Kidney (tissue), 14 donors: ENCODE data around the gene KIF12. TPM values are rescaled to one million over a fixed set of nuclear protein-coding genes. Genes with fewer than 3 reads are reported as not detected.

Experiments
- DNase-seq, 5 donors: peaks; one replicate each; pipeline ENCODE4 v3.0.0-alpha.2; 2013 to 2020
- FAIRE-seq: peaks from 2 replicates; lab custom pipeline; 2012; peaks lifted over from hg19 to GRCh38; lab: Jason Lieb, UNC
- H3K27ac ChIP-seq, 2 donors: one replicate each; pipeline ENCODE4 v1.7.0; 2013; ENCODE audit warnings: low read depth in 2 of 2, low read length in 2 of 2, inconsistent platforms in 1 of 2
- H3K27me3 ChIP-seq: one replicate; pipeline ENCODE4 v1.7.1; 2013; ENCODE audit warnings: low read length, inconsistent platforms; ENCODE audit not compliant: control insufficient read depth, insufficient read depth
- H3K36me3 ChIP-seq, 3 donors: one replicate each; pipeline versions ENCODE4 v1.7.0 to v1.7.1; 2013; ENCODE audit warnings: low read length in 3 of 3, control low read depth in 1 of 3, inconsistent platforms in 1 of 3; ENCODE audit not compliant: insufficient read depth in 3 of 3, control insufficient read depth in 2 of 3
- H3K4me1 ChIP-seq, 3 donors: one replicate each; pipeline versions ENCODE4 v1.7.0 to v1.7.1; 2013; ENCODE audit warnings: low read length in 3 of 3, inconsistent platforms in 1 of 3, low read depth in 1 of 3; ENCODE audit not compliant: control insufficient read depth in 2 of 3, insufficient read depth in 2 of 3
- H3K4me3 ChIP-seq, 3 donors: one replicate each; pipeline versions ENCODE4 v1.7.0 to v1.8.1; 2013; ENCODE audit warnings: low read length in 3 of 3, control low read depth in 1 of 3, inconsistent platforms in 1 of 3
- H3K9ac ChIP-seq, 3 donors: one replicate each; pipeline versions ENCODE4 v1.7.0 to v1.7.1; 2013; ENCODE audit warnings: low read length in 3 of 3, control low read depth in 1 of 3, inconsistent platforms in 1 of 3
- H3K9me3 ChIP-seq, 3 donors: one replicate each; pipeline versions ENCODE4 v1.7.0 to v1.7.1; 2013; ENCODE audit warnings: low read length in 3 of 3, control low read depth in 1 of 3, inconsistent platforms in 1 of 3; ENCODE audit not compliant: control insufficient read depth in 2 of 3, insufficient read depth in 1 of 3
- intact Hi-C: fragments of 100-400 bp; cut with DNase I; formaldehyde crosslinking; loops from one replicate; pipeline ENCODE4 v1.11.1; 2022
- polyA plus RNA-seq: library from polyadenylated mRNA; stranded (reverse); fragments of 350-450 nt; fragmentation: Illumina TruSeq; extraction: RNeasy Lipid Tissue Mini Kit (QIAGEN cat#74804); gene quantifications from one replicate; pipeline ENCODE4 v1.2.3, GENCODE V29; 2014; ENCODE audit warnings: low read depth, low replicate concordance; ENCODE audit not compliant: insufficient read depth
- total RNA-seq: library from RNA; stranded (reverse); fragmentation: NEBNext Ultra II Directional; extraction: Animal tissue kit (Norgen Biotek cat#: 25700); gene quantifications from one replicate; pipeline ENCODE4 v1.2.1, GENCODE V29; 2021
- TF ChIP-seq, protein P1 (sequence below): IDR thresholded peaks from 3 replicates; pipeline ENCODE4 v1.5.1; 2012; ENCODE audit warnings: mild to moderate bottlenecking, moderate library complexity, borderline replicate concordance; ENCODE audit not compliant: insufficient read depth; ENCODE audit errors: extremely low read depth
- donor health status: control.
- donor health status: control.
- donor health status: control.
- donor health status: control.
- donor health status: control.
- donor health status: DM: yes; HTN: yes; CAD: no.
- donor health status: Normal renal cell carcinoma (clear cell type).

Gene KIF12
- total and polyA plus RNA-seq, 2 donors from 2014 or later, result 155 to 202 TPM

DNA sequence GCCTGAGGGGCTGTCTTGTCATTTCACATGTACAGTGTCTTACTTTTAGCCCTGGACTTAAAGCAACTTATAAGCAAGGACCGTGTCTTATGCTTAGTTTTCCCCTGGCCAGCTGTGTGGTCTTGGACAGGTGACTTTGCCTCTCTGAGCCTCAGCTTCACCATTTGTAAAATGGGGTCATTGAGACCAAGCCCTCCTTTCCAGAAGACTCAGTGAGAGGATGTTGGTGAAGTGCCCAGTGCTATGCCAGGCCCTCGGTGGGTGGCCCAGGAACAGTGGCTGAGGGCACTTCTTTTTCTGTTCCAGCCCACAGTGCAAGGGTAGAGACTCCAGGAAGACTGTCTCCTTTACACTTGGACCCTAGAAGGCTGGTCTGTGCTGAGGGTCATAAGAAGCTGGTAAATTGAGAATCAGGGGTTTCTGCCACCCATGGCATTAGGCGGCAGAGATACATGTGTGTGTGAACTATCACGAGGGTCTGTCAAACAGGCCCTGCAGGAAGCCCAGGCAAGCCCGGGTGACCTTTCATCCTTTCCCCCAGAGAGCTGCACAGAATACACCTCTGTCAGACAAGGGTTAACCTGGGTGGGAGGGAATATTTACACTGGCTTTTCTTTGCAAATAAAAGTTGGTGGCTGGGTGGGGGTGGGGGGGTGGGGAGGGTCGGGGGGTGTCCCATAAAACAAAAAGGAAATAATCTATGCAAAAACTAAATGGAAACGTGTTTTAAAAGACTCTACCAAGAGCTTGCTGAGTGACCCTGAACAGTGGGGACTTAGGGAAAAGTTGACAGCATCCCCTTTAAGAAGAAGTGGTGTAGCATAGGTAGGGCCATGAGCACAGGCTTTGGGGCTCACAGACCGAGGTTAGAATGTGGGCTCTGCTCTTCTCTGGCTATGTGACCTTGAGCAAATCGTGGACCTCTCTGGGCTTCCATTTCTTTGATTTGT lies 20.4 kb upstream of the KIF12 start:
- Histone ChIP-seq H3K4me1 (peaks cover 0 to 2% (median 0%) of the 10 kb centered on the region in 3 donors), H3K4me3 (no peak overlapping the region), H3K27ac (no peak overlapping the region), H3K27me3 (no peaks in the 10 kb centered on the region), H3K9ac (no peak overlapping the region), H3K9me3 (no peaks in the 10 kb centered on the region), H3K36me3 (no peaks in the 10 kb centered on the region)
- FAIRE-seq (no peak), DNase-seq (peak in 2 of 5 donors; percentile 23 to 27)
- TF ChIP-seq, protein P1, sequence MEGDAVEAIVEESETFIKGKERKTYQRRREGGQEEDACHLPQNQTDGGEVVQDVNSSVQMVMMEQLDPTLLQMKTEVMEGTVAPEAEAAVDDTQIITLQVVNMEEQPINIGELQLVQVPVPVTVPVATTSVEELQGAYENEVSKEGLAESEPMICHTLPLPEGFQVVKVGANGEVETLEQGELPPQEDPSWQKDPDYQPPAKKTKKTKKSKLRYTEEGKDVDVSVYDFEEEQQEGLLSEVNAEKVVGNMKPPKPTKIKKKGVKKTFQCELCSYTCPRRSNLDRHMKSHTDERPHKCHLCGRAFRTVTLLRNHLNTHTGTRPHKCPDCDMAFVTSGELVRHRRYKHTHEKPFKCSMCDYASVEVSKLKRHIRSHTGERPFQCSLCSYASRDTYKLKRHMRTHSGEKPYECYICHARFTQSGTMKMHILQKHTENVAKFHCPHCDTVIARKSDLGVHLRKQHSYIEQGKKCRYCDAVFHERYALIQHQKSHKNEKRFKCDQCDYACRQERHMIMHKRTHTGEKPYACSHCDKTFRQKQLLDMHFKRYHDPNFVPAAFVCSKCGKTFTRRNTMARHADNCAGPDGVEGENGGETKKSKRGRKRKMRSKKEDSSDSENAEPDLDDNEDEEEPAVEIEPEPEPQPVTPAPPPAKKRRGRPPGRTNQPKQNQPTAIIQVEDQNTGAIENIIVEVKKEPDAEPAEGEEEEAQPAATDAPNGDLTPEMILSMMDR, result no peak
- intact Hi-C loops, result no loop called here

DNA sequence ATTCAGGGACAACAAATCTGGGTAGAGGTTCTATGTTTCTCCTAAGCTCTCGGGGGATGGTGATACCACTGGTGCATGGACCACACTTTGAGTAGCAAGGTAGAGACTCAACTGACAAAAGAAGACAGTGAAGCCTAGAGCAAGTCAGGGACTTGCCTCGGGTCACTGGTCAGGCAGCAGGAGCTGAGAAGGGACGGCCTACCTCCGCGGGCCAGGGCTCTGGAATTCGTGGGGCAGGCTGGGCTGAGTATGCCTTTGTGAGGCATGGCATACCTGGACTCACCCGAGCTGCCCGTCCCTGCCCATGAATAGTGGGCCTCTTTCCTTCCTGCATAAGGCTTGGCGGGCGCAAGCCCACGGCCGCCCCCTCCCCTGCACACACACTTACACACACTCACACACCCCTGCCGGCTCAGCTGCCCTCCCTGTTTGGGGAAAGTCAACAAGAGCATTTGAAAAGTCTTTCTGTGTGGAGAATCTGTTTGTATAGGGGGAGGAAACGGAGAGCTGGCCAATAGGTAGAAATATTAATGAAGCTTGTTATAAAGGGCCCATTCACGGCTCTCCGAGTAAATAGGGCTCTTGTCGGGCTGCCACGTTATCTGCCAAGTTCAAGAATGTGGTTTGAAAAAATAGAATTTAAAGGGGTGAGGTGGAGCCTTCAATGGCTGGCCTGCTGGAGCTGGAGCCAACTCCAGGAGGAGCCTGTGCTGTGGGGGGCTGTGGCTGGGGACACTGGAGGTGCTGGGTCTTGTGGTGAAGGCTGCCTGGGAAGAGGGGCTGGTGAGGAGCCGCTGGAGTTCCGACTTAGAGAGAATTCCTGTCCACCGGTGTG lies 19.1 kb upstream of the KIF12 start:
- FAIRE-seq (no peak), DNase-seq (peak; percentile 60 to 85 (median 73))
- H3K4me3 ChIP-seq, result no peak overlapping the region
- no peaks in the 10 kb centered on the region for H3K27me3 ChIP-seq
- no peak overlapping the region for H3K27ac ChIP-seq
- intact Hi-C loops, result no loop called here
- H3K36me3 ChIP-seq, result no peaks in the 10 kb centered on the region
- H3K4me1 ChIP-seq, result peaks cover 0 to 2% (median 0%) of the 10 kb centered on the region in 3 donors
- no peak overlapping the region for H3K9ac ChIP-seq
- TF ChIP-seq, protein P1, result no peak
- H3K9me3 ChIP-seq, result no peaks in the 10 kb centered on the region

DNA sequence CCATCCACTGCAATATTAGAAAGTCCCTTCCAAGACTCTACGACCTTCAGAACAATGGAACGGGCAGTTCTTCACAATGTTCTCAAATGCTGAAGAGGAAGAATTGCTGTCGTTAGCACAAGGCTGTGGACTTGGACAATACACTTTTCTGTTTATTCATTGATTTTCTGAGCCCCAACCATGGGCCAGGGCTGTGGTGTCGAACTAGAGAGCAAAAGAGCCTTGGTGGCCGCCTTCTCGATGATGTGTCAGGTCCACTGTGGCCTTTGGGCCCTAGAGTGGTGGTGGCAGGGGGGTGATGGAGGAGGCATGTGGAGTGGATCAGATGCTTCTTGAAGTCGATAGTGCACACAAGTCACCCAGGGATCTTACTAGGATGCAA lies 18.5 kb upstream of the KIF12 start:
- H3K27me3 ChIP-seq, result no peaks in the 10 kb centered on the region
- no peak overlapping the region for H3K9ac ChIP-seq
- TF ChIP-seq, protein P1, result no peak
- no peak overlapping the region for H3K4me3 ChIP-seq
- FAIRE-seq (no peak), DNase-seq (peak in 2 of 5 donors; percentile 24 to 42)
- H3K9me3 ChIP-seq, result no peaks in the 10 kb centered on the region
- peaks cover 0 to 2% (median 0%) of the 10 kb centered on the region in 3 donors for H3K4me1 ChIP-seq
- intact Hi-C loops, result no loop called here
- no peak overlapping the region for H3K27ac ChIP-seq
- H3K36me3 ChIP-seq, result no peaks in the 10 kb centered on the region
